ENCODE measurements around the gene ROR1. TPM values are rescaled to one million over a fixed set of nuclear protein-coding genes. Genes with fewer than 3 reads are reported as not detected.

ROR1 gene
- total and polyA plus RNA-seq, 2 of the 13 experiments (the other 11 are each of a cell fraction or from before 2014, with no cell fraction given) = 0.58 to 2.3 TPM

GRCh38 chr1:63878932-63879331, 105.1 kb downstream of the ROR1 start:
- no peaks in the 10 kb centered on the region for H4K20me1 ChIP-seq (ENCODE audit: insufficient read depth, low read length)
- 0% methylated on average over 1 of the region's 1 CpG for WGBS (ENCODE audit: low lambda C conversion rate)
- BruUV-seq (replicated peaks) = no TSS peak
- FAIRE-seq = no peak
- ChIA-PET CTCF (ENCODE audit: low intra/inter-chr PET ratio, low total read pairs) (no interaction called here), POLR2A (no interaction called here)
- no peaks in the 10 kb centered on the region for H3K36me3 ChIP-seq (replicated peaks in 1 of 2; ENCODE audit: control insufficient read depth in 1 of 2, insufficient read depth in 2 of 2, low read length in 2 of 2)
- H3K4me1 ChIP-seq (ENCODE audit: insufficient read depth, low read length) = no peaks in the 10 kb centered on the region
- H3K9ac ChIP-seq (ENCODE audit: insufficient read depth, low read depth, low read length) = no peak overlapping the region
- H3K27ac ChIP-seq (ENCODE audit: extremely low read length, insufficient read depth, low read length) = no peak overlapping the region
- intact Hi-C loops (cut with micrococcal nuclease; ENCODE audit: unreplicated experiment) = no loop called here
- no peak overlapping the region for H3K4me2 ChIP-seq (ENCODE audit: low read depth, low read length)
- no peaks in the 10 kb centered on the region for H3K27me3 ChIP-seq (ENCODE audit: control insufficient read depth in 1 of 2, insufficient read depth in 2 of 2, low read length in 2 of 2)
- TF ChIP-seq CEBPG (CRISPR knock-in tag; IDR thresholded peaks at IDR 0.05) (no peak), KDM1A (CRISPR knock-in tag; IDR thresholded peaks at IDR 0.05) (no peak), HNRNPH1 (optimal IDR thresholded peaks at IDR 0.05; ENCODE audit: low read depth, low read length) (no peak)
- ATAC-seq = no peak
- DNase-seq (ENCODE audit: low spot score) = no peak
- no peaks in the 10 kb centered on the region for H3K9me3 ChIP-seq (ENCODE audit: low read length)
- no peak overlapping the region for H3K4me3 ChIP-seq (replicated peaks in 1 of 3; ENCODE audit: insufficient read depth in 1 of 3, low read depth in 2 of 3, low read length in 3 of 3)
- H3K79me2 ChIP-seq (ENCODE audit: insufficient read depth, low read length) = no peaks in the 10 kb centered on the region
- in situ Hi-C loops (cut with HindIII; ENCODE audit: extremely low pct_ligation_motif_present, low pct_unique_long_range_greater_than_20kb) = no loop called here
- H2AFZ ChIP-seq (ENCODE audit: low read length) = no peak overlapping the region

DNA sequence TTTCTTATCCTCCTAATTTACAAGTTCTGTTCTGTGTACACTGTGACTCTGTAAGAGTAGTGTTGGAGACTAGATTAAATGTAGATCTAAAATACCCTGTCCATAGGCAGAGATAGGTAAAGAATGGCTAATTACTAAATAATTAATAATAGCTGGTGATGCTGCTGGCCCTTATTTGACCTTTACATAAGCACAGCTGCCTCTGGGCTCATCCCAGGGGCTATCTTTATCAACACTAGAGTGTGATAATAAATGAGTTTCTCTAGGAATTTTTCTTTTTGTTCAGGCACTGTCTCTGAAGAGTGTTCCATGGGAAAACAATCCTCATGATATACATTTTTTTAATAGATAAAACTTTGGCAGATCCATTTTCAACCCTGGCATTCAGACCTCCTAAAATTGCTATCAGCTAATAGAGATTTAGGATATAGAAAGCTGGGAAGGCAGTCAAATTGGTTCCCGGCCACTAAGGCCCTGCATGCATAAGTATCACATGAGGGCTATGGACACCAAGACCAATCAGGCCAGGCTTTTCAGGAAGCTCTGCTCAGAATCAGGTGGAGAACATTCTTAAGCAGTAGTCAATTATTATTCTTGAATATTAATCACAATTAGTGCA, 107.2 kb downstream of the ROR1 start:
- Histone ChIP-seq H3K9ac (ENCODE audit: insufficient read depth, low read depth, low read length) (no peak overlapping the region), H4K20me1 (ENCODE audit: insufficient read depth, low read length) (no peaks in the 10 kb centered on the region), H3K27ac (ENCODE audit: extremely low read length, insufficient read depth, low read length) (no peak overlapping the region), H2AFZ (ENCODE audit: low read length) (no peak overlapping the region), H3K36me3 (replicated peaks in 1 of 2; ENCODE audit: control insufficient read depth in 1 of 2, insufficient read depth in 2 of 2, low read length in 2 of 2) (no peaks in the 10 kb centered on the region), H3K4me2 (ENCODE audit: low read depth, low read length) (no peak overlapping the region), H3K79me2 (ENCODE audit: insufficient read depth, low read length) (no peaks in the 10 kb centered on the region), H3K4me3 (replicated peaks in 1 of 3; ENCODE audit: insufficient read depth in 1 of 3, low read depth in 2 of 3, low read length in 3 of 3) (no peak overlapping the region), H3K4me1 (ENCODE audit: insufficient read depth, low read length) (no peaks in the 10 kb centered on the region), H3K27me3 (ENCODE audit: control insufficient read depth in 1 of 2, insufficient read depth in 2 of 2, low read length in 2 of 2) (no peaks in the 10 kb centered on the region), H3K9me3 (ENCODE audit: low read length) (no peaks in the 10 kb centered on the region)
- BruUV-seq (replicated peaks) = no TSS peak
- in situ Hi-C loops (cut with HindIII; ENCODE audit: extremely low pct_ligation_motif_present, low pct_unique_long_range_greater_than_20kb) (no loop called here), intact Hi-C loops (cut with micrococcal nuclease; ENCODE audit: unreplicated experiment) (no loop called here)
- CTCF ChIA-PET (ENCODE audit: low intra/inter-chr PET ratio, low total read pairs) = no interaction called here
- DNase-seq (ENCODE audit: low spot score) (no peak), ATAC-seq (no peak), FAIRE-seq (no peak)
- POLR2A ChIA-PET = no interaction called here
- 95% methylated on average over 1 of the region's 1 CpG for WGBS (ENCODE audit: low lambda C conversion rate)
- TF ChIP-seq MED8 (CRISPR knock-in tag; IDR thresholded peaks at IDR 0.05; ENCODE audit: insufficient replicate concordance) (no peak), TERF1 (CRISPR knock-in tag; IDR thresholded peaks at IDR 0.05) (no peak), NAIF1 (CRISPR knock-in tag; IDR thresholded peaks at IDR 0.05; ENCODE audit: borderline replicate concordance) (no peak), MXD4 (CRISPR knock-in tag; IDR thresholded peaks at IDR 0.05) (no peak), ZFP37 (CRISPR knock-in tag; IDR thresholded peaks at IDR 0.05; ENCODE audit: borderline replicate concordance) (no peak), MZF1 (CRISPR knock-in tag; IDR thresholded peaks at IDR 0.05; ENCODE audit: borderline replicate concordance) (no peak), MBNL3 (CRISPR knock-in tag; conservative IDR thresholded peaks at IDR 0.05) (no peak), LCORL (IDR thresholded peaks at IDR 0.05) (no peak), LCORL (CRISPR knock-in tag; IDR thresholded peaks at IDR 0.05) (no peak)
- TF ChIP-seq, protein P1, sequence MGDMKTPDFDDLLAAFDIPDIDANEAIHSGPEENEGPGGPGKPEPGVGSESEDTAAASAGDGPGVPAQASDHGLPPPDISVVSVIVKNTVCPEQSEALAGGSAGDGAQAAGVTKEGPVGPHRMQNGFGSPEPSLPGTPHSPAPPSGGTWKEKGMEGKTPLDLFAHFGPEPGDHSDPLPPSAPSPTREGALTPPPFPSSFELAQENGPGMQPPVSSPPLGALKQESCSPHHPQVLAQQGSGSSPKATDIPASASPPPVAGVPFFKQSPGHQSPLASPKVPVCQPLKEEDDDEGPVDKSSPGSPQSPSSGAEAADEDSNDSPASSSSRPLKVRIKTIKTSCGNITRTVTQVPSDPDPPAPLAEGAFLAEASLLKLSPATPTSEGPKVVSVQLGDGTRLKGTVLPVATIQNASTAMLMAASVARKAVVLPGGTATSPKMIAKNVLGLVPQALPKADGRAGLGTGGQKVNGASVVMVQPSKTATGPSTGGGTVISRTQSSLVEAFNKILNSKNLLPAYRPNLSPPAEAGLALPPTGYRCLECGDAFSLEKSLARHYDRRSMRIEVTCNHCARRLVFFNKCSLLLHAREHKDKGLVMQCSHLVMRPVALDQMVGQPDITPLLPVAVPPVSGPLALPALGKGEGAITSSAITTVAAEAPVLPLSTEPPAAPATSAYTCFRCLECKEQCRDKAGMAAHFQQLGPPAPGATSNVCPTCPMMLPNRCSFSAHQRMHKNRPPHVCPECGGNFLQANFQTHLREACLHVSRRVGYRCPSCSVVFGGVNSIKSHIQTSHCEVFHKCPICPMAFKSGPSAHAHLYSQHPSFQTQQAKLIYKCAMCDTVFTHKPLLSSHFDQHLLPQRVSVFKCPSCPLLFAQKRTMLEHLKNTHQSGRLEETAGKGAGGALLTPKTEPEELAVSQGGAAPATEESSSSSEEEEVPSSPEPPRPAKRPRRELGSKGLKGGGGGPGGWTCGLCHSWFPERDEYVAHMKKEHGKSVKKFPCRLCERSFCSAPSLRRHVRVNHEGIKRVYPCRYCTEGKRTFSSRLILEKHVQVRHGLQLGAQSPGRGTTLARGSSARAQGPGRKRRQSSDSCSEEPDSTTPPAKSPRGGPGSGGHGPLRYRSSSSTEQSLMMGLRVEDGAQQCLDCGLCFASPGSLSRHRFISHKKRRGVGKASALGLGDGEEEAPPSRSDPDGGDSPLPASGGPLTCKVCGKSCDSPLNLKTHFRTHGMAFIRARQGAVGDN (CRISPR knock-in tag; IDR thresholded peaks at IDR 0.05) = no peak

All from HepG2 (cell line).